ENCODE results near the gene DPP6. TPM values are rescaled to one million over a fixed set of nuclear protein-coding genes. Genes with fewer than 3 reads are reported as not detected.

Gene DPP6
- total and polyA plus RNA-seq, 9 of the 15 experiments (the other 6 are each of a cell fraction or from before 2014, with no cell fraction given): not detected

- H3K4me2 ChIP-seq (ENCODE audit: insufficient read depth, low read length): no peak overlapping the region
- no peak overlapping the region for H3K4me3 ChIP-seq
- POLR2A ChIA-PET: no interaction called here
- no peaks in the 10 kb centered on the region for H3K36me3 ChIP-seq (ENCODE audit: control insufficient read depth, insufficient read depth, low read length)
- intact Hi-C loops (cut with micrococcal nuclease): no loop called here
- H2AFZ ChIP-seq (ENCODE audit: low read depth, low read length): no peak overlapping the region
- H4K20me1 ChIP-seq (replicated peaks; ENCODE audit: control insufficient read depth, insufficient read depth, low read length): no peaks in the 10 kb centered on the region
- ATAC-seq (no peak), FAIRE-seq (no peak), DNase-seq (ENCODE audit: extremely low read depth in 1 of 4, low spot score in 3 of 4) (no peak)
- no peaks in the 10 kb centered on the region for H3K9me3 ChIP-seq (replicated peaks; ENCODE audit: control insufficient read depth, insufficient read depth, low read depth, low read length)
- no peak overlapping the region for H3K9ac ChIP-seq (ENCODE audit: insufficient read depth in 1 of 2, low read depth in 2 of 2, low read length in 2 of 2)
- no peaks in the 10 kb centered on the region for H3K4me1 ChIP-seq (replicated peaks in 1 of 2; ENCODE audit: control insufficient read depth in 2 of 2, insufficient read depth in 2 of 2, low read length in 2 of 2)
- WGBS (ENCODE audit: insufficient coverage, low coverage, missing lambda C conversion rate): 2% methylated on average over 3 of the region's 3 CpGs
- no peaks in the 10 kb centered on the region for H3K9me1 ChIP-seq (ENCODE audit: control insufficient read depth, insufficient read depth, low read length)
- CTCF ChIA-PET (ENCODE audit: low intra/inter-chr PET ratio): no interaction called here
- in situ Hi-C loops (cut with MboI): no loop called here
- no TSS peak for BruUV-seq (replicated peaks)
- H3K79me2 ChIP-seq (ENCODE audit: control insufficient read depth, insufficient read depth, low read length): no peaks in the 10 kb centered on the region
- no peak overlapping the region for H3K27ac ChIP-seq (ENCODE audit: extremely low read depth, low read depth, low read length)
- peaks cover 12 to 29% of the 10 kb centered on the region in 2 experiments for H3K27me3 ChIP-seq (ENCODE audit: control insufficient read depth in 2 of 2, insufficient read depth in 2 of 2, low read length in 2 of 2)
- TF ChIP-seq ZBTB8A (IDR thresholded peaks at IDR 0.05; ENCODE audit: partially characterized antibody) (no peak), ILF3 (IDR thresholded peaks at IDR 0.05; ENCODE audit: borderline replicate concordance) (no peak), FOXP1 (CRISPR knock-in tag; IDR thresholded peaks at IDR 0.05) (no peak), ZNF175 (CRISPR knock-in tag; IDR thresholded peaks at IDR 0.05; ENCODE audit: low read depth) (no peak), PTTG1 (tag; IDR thresholded peaks at IDR 0.05; ENCODE audit: low read depth) (no peak), ZBTB7A (IDR thresholded peaks at IDR 0.05; ENCODE audit: borderline replicate concordance, control insufficient read depth, low read depth, low read length) (no peak), ZNF696 (CRISPR knock-in tag; conservative IDR thresholded peaks at IDR 0.05) (no peak), MAZ (CRISPR knock-in tag; conservative IDR thresholded peaks at IDR 0.05 in 1 of 2, IDR thresholded peaks at IDR 0.05 in 1 of 2) (no peak), IFI16 (CRISPR knock-in tag; IDR thresholded peaks at IDR 0.05) (no peak), PML (IDR thresholded peaks at IDR 0.05; ENCODE audit: low read length) (no peak), PHB2 (IDR thresholded peaks at IDR 0.05; ENCODE audit: low read depth) (no peak), LCOR (CRISPR knock-in tag; IDR thresholded peaks at IDR 0.05) (no peak), PBX2 (CRISPR knock-in tag; IDR thresholded peaks at IDR 0.05; ENCODE audit: low read depth) (no peak), PBX2 (tag; conservative IDR thresholded peaks at IDR 0.05; ENCODE audit: low read depth) (no peak), XRCC4 (IDR thresholded peaks at IDR 0.05; ENCODE audit: extremely low read depth, insufficient read depth, insufficient read length) (no peak)
- TF ChIP-seq, protein P1, sequence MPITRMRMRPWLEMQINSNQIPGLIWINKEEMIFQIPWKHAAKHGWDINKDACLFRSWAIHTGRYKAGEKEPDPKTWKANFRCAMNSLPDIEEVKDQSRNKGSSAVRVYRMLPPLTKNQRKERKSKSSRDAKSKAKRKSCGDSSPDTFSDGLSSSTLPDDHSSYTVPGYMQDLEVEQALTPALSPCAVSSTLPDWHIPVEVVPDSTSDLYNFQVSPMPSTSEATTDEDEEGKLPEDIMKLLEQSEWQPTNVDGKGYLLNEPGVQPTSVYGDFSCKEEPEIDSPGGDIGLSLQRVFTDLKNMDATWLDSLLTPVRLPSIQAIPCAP (CRISPR knock-in tag; IDR thresholded peaks at IDR 0.05; ENCODE audit: borderline replicate concordance): no peak
- TF ChIP-seq, protein P2, sequence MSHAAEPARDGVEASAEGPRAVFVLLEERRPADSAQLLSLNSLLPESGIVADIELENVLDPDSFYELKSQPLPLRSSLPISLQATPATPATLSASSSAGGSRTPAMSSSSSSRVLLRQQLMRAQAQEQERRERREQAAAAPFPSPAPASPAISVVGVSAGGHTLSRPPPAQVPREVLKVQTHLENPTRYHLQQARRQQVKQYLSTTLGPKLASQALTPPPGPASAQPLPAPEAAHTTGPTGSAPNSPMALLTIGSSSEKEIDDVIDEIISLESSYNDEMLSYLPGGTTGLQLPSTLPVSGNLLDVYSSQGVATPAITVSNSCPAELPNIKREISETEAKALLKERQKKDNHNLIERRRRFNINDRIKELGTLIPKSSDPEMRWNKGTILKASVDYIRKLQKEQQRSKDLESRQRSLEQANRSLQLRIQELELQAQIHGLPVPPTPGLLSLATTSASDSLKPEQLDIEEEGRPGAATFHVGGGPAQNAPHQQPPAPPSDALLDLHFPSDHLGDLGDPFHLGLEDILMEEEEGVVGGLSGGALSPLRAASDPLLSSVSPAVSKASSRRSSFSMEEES (CRISPR knock-in tag; IDR thresholded peaks at IDR 0.05): no peak
Measured at GRCh38 chr7:154735766-154736165, 683.6 kb downstream of the DPP6 start.
